ENCODE results near the gene BPIFB2. TPM values are rescaled to one million over a fixed set of nuclear protein-coding genes. Genes with fewer than 3 reads are reported as not detected.
"Not testable (repeated sequence)": the region's sequence is repeated elsewhere in the genome, so short reads cannot be mapped to it uniquely, and the experiment has no call there.

BPIFB2 gene
- polyA plus RNA-seq, 2 donors: 0.08 to 0.85 TPM

DNA sequence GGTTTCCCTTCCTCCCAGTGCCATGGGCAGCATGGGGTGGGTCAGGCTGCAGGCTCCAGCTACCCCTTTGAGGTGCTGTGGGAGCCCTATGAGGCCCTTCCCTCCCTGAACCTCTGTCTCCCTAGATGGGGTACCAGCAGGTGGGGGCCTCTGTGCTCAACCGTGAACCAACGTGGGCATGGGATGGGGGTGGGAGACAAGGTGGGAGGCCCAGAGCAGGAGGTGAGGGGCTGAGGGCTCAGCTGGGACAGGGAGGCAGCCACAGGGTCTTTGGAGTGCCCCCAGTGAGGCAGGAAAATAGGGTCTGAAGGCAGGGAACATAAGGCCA, 36.6 kb upstream of the BPIFB2 start:
- Histone ChIP-seq H3K27ac (ENCODE audit: low read depth in 2 of 2, low read length in 1 of 2) (peak overlapping the region in 1 of 2 donors; percentile 36), H3K36me3 (ENCODE audit: control insufficient read depth in 2 of 2, insufficient read depth in 2 of 2, low read length in 1 of 2) (no peaks in the 10 kb centered on the region), H3K9me3 (ENCODE audit: control insufficient read depth in 2 of 2, insufficient read depth in 1 of 2, low read depth in 1 of 2, low read length in 1 of 2) (peaks cover 0 to 2% of the 10 kb centered on the region in 2 donors), H3K27me3 (ENCODE audit: control insufficient read depth in 1 of 2, insufficient read depth in 2 of 2, low read length in 2 of 2) (no peaks in the 10 kb centered on the region), H3K4me3 (ENCODE audit: low read depth in 1 of 2, low read length in 2 of 2) (no peak overlapping the region), H3K4me1 (ENCODE audit: control insufficient read depth in 2 of 2, insufficient read depth in 2 of 2, low read length in 1 of 2) (peaks cover 3 to 10% of the 10 kb centered on the region in 2 donors)
- WGBS, 2 donors: 89 to 94% methylated on average over 2 of the region's 2 CpGs

DNA sequence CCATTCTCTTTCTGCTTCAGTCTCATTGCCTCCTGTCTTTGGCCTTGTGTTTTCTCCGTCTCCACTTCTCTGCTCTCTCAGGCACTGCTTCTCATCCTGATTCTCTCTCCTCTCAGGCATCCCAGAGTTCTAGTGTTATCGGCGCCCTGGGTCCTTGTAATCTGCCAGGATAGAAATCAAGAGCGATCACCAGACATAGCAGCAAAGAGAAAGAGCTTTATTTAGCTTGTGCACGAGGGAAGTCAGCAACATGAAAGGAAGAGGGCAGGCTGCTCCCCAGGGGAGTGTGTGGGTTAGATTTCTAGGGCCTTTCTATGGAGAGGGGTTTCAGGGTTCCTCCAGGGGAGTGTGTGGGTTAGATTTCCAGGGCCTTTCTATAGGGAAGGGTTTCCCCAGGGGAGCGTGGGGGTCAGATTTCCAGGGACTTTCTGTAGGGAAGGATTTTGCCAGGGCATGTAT, 35.8 kb upstream of the BPIFB2 start:
- Histone ChIP-seq H3K4me1 (ENCODE audit: control insufficient read depth in 2 of 2, insufficient read depth in 2 of 2, low read length in 1 of 2) (peaks cover 3 to 10% of the 10 kb centered on the region in 2 donors), H3K27me3 (ENCODE audit: control insufficient read depth in 1 of 2, insufficient read depth in 2 of 2, low read length in 2 of 2) (no peaks in the 10 kb centered on the region), H3K9me3 (ENCODE audit: control insufficient read depth in 2 of 2, insufficient read depth in 1 of 2, low read depth in 1 of 2, low read length in 1 of 2) (peaks cover 0 to 2% of the 10 kb centered on the region in 2 donors), H3K4me3 (ENCODE audit: low read depth in 1 of 2, low read length in 2 of 2) (no peak overlapping the region), H3K36me3 (ENCODE audit: control insufficient read depth in 2 of 2, insufficient read depth in 2 of 2, low read length in 1 of 2) (no peaks in the 10 kb centered on the region), H3K27ac (ENCODE audit: low read depth in 2 of 2, low read length in 1 of 2) (peak overlapping the region; percentile 32 to 38)
- 52 to 53% methylated on average over 6 of the region's 6 CpGs for WGBS, 2 donors

DNA sequence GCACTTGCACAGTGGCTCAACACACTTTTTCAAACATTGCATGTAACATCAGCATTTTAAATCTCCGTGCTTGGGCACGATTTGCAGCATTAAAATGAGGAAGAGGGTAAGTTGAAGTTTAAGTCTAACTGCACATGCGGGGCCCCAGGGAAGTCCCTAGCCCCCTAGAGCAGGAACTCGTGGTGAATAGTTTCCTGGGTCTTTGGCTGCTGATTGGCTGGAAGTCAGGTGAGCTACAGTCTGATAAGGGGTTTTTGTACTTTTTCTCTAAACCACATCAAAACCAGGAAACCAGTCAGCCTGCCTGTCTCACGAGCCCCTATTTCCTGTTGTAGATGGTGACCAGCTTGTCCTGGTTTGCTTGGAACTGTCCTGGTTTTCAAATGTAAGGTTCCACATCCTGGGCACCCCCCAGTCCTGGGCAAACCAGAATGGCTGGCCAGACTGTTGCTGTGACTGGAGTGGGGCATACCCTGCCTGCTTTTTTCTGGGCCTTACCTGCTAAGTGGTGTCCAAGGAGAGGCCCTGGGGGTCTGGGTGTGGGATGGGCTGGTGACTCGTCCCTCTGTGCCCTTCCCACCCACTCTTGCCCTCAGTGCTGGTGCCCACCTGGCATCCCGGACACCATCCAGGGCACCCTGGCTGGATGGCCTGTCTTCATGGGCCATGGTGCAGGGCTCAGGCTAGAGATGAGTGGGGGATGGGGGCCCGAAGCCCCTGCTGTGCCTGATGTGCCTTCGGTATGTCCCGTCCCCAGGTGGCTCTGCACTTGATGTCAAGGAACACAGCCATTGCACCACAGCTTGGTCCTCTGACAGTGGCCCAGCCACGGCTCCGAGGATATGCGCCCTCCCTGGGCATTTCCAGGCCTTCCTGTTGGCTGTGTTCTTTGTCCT, 35.1 kb upstream of the BPIFB2 start:
- Histone ChIP-seq H3K27ac (ENCODE audit: low read depth in 2 of 2, low read length in 1 of 2) (peak overlapping the region in 1 of 2 donors; percentile 50), H3K4me3 (ENCODE audit: low read depth in 1 of 2, low read length in 2 of 2) (no peak overlapping the region), H3K4me1 (ENCODE audit: control insufficient read depth in 2 of 2, insufficient read depth in 2 of 2, low read length in 1 of 2) (peaks cover 3 to 10% of the 10 kb centered on the region in 2 donors), H3K27me3 (ENCODE audit: control insufficient read depth in 1 of 2, insufficient read depth in 2 of 2, low read length in 2 of 2) (no peaks in the 10 kb centered on the region), H3K36me3 (ENCODE audit: control insufficient read depth in 2 of 2, insufficient read depth in 2 of 2, low read length in 1 of 2) (no peaks in the 10 kb centered on the region), H3K9me3 (ENCODE audit: control insufficient read depth in 2 of 2, insufficient read depth in 1 of 2, low read depth in 1 of 2, low read length in 1 of 2) (peaks cover 0 to 2% of the 10 kb centered on the region in 2 donors)
- WGBS, 2 donors: 64 to 71% methylated on average over 13 of the region's 13 CpGs

DNA sequence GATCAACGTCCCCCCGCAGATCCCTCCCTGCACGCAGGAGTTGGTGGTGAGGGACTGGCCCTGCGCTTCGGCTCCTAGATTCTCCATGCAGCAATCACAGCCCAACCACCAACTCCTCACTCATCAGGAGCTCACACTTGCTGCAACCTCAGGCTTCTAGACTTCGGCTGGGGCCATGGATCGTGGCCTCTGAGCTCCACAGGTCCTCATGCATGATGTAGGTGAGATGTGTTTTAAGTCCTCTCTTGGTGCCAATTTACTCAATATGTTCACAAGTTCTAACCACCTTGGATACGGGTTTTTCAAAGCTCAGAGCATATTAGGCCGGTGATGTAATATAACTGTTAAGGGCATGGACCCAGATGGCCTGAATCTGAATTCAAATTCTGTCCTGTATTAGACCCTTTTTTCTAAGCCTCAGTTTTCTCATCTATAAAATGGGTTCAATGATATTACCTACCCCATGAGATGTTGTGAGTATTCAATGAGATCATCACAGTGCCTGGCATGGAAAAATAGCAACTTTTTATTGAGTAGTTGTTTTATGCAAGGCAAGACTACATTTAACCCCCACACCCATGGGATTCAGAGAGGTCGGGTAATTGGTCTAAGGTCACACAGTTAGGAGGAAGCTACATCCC, 34.3 kb upstream of the BPIFB2 start:
- no peak overlapping the region for H3K27ac ChIP-seq (ENCODE audit: low read depth in 2 of 2, low read length in 1 of 2)
- no peak overlapping the region for H3K4me3 ChIP-seq (ENCODE audit: low read depth in 1 of 2, low read length in 2 of 2)
- no peaks in the 10 kb centered on the region for H3K27me3 ChIP-seq (ENCODE audit: control insufficient read depth in 1 of 2, insufficient read depth in 2 of 2, low read length in 2 of 2)
- 84 to 86% methylated on average over 10 of the region's 10 CpGs for WGBS, 2 donors
- H3K9me3 ChIP-seq (ENCODE audit: control insufficient read depth in 2 of 2, insufficient read depth in 1 of 2, low read depth in 1 of 2, low read length in 1 of 2): peaks cover 0 to 5% of the 10 kb centered on the region in 2 donors
- H3K4me1 ChIP-seq (ENCODE audit: control insufficient read depth in 2 of 2, insufficient read depth in 2 of 2, low read length in 1 of 2): peaks cover 3 to 10% of the 10 kb centered on the region in 2 donors
- no peaks in the 10 kb centered on the region for H3K36me3 ChIP-seq (ENCODE audit: control insufficient read depth in 2 of 2, insufficient read depth in 2 of 2, low read length in 1 of 2)

DNA sequence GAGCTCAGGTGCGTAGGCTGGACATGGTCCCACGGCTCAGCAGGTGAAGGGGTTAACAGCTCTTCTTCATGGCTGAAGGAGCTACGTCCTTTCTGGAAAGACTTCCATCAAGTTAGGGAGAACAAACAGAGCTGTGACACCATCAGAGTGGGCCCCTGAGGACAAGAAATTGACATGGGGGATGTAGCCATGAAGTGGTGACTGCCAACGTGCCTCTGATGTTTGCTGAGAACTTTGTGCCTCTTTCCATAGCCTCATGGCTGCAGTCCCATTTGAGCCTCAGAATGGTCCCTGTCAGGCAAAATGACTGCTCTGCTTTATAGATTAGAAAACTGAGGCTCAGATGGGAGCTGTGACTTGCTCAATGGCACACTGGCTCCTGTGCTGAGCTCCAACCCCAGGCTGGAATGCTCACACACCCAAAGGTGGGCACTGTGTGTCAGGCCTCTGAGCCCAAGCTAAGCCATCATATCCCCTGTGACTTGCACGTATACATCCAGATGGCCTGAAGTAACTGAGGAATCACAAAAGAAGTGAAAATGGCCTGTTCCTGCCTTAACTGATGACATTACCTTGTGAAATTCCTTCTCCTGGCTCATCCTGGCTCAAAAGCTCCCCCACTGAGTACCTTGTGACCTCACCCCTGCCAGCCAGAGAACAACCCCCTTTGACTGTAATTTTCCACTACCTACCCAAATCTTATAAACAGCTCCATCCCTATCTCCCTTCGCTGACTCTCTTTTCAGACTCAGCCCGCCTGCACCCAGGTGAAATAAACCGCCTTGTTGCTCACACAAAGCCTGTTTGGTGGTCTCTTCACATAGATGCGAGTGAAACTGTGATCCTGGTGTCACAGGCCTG, 33.1 kb upstream of the BPIFB2 start:
- H3K27ac ChIP-seq (ENCODE audit: low read depth in 2 of 2, low read length in 1 of 2); H3K36me3 ChIP-seq (ENCODE audit: control insufficient read depth in 2 of 2, insufficient read depth in 2 of 2, low read length in 1 of 2); H3K4me1 ChIP-seq (ENCODE audit: control insufficient read depth in 2 of 2, insufficient read depth in 2 of 2, low read length in 1 of 2); H3K9me3 ChIP-seq (ENCODE audit: control insufficient read depth in 2 of 2, insufficient read depth in 1 of 2, low read depth in 1 of 2, low read length in 1 of 2); H3K4me3 ChIP-seq (ENCODE audit: low read depth in 1 of 2, low read length in 2 of 2); H3K27me3 ChIP-seq (ENCODE audit: control insufficient read depth in 1 of 2, insufficient read depth in 2 of 2, low read length in 2 of 2): not testable (repeated sequence)
- 79 to 83% methylated on average over 9 of the region's 9 CpGs for WGBS, 2 donors

DNA sequence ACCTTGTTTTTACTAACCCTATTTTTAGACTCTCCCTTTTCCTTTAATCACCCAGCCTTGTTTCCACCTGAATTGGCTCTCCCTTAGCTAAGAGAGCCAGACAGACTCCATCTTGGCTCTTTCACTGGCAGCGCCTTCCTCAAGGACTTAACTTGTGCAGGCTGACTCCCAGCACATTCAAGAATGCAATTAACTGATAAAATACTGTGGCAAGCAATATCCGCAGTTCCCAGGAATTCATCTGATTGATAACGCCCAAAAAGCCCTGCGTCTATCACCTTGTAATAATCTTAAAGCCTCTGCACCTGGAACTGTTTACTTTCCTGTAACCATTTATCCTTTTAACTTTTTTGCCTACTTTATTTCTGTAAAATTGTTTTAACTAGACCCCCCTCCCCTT, 32.4 kb upstream of the BPIFB2 start:
- H3K4me1 ChIP-seq (ENCODE audit: control insufficient read depth in 2 of 2, insufficient read depth in 2 of 2, low read length in 1 of 2); H3K36me3 ChIP-seq (ENCODE audit: control insufficient read depth in 2 of 2, insufficient read depth in 2 of 2, low read length in 1 of 2); H3K9me3 ChIP-seq (ENCODE audit: control insufficient read depth in 2 of 2, insufficient read depth in 1 of 2, low read depth in 1 of 2, low read length in 1 of 2); H3K27ac ChIP-seq (ENCODE audit: low read depth in 2 of 2, low read length in 1 of 2); H3K27me3 ChIP-seq (ENCODE audit: control insufficient read depth in 1 of 2, insufficient read depth in 2 of 2, low read length in 2 of 2); H3K4me3 ChIP-seq (ENCODE audit: low read depth in 1 of 2, low read length in 2 of 2): not testable (repeated sequence)
- 59 to 75% methylated on average over 4 of the region's 4 CpGs for WGBS, 2 donors

DNA sequence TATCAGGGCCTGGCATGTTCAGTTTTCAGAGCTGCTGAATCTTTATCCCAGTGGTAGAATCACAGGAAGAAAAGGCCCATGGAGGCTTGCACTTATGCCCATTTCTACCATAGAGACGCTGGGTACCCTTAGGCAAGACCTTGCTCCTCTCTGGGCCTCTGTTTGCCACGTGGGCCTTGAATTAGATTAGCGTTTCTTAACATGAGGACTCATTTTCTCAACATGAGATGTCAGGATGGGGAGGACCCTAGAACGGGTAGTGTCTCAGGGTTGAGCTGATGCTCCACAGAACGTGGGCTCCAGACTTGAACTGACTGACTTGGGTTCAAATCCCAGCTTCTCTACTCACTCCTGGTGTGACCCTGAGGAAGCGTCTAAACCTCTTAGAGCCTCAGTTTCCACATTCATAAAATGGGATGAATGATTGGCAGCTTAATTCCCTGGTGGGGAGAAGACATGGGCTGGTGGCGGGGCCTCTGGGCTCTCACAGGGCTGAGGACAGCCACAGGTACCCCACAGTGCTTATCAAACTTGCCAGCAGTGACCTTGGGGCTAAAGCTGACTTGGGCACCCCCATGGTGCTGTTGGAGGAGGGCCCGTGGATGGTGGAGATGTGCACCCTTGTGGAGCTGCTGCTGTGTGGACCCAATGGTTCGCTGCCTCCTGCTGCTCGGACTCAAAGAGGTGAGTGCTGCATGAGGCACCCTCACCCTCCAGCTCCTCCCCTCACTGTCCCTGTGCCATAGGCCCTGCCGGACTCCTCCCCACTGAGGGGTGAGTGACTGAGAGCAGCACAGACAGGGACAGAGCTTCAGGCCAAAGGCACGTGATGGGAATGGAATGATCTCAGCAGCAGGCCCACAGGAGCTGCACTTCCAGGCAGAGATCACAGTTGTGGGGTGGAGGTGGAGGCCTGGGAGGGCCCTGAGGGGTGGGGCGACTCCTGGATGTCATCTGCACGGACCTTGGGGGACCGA, 31.5 kb upstream of the BPIFB2 start:
- Histone ChIP-seq H3K4me1 (ENCODE audit: control insufficient read depth in 2 of 2, insufficient read depth in 2 of 2, low read length in 1 of 2) (peaks cover 3 to 5% of the 10 kb centered on the region in 2 donors), H3K9me3 (ENCODE audit: control insufficient read depth in 2 of 2, insufficient read depth in 1 of 2, low read depth in 1 of 2, low read length in 1 of 2) (peaks cover 0 to 5% of the 10 kb centered on the region in 2 donors), H3K27ac (ENCODE audit: low read depth in 2 of 2, low read length in 1 of 2) (no peak overlapping the region), H3K4me3 (ENCODE audit: low read depth in 1 of 2, low read length in 2 of 2) (no peak overlapping the region), H3K36me3 (ENCODE audit: control insufficient read depth in 2 of 2, insufficient read depth in 2 of 2, low read length in 1 of 2) (no peaks in the 10 kb centered on the region), H3K27me3 (ENCODE audit: control insufficient read depth in 1 of 2, insufficient read depth in 2 of 2, low read length in 2 of 2) (no peaks in the 10 kb centered on the region)
- WGBS, 2 donors: 83% methylated on average over 15 of the region's 15 CpGs

DNA sequence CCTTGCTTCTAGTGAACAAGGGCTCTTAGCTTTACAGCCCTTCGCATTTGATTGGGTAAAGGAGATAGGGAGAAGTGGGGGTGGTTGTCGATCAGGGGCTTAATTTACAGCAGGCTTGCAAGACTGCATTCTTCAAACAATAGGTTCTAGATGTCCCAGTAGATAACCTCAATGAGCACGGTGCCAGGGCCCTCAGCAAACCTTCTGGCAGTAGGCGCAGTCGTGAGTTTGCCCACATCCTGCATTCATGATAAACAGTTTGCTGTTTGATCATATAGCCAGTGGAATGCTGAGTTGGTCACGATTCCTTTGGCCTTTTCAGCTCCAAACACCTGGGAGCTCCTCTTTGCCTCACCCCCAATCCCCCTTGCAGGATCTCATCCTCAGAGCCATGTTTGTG, 30.8 kb upstream of the BPIFB2 start:
- 72 to 73% methylated on average over 6 of the region's 6 CpGs for WGBS, 2 donors
- Histone ChIP-seq H3K4me3 (ENCODE audit: low read depth in 1 of 2, low read length in 2 of 2) (no peak overlapping the region), H3K9me3 (ENCODE audit: control insufficient read depth in 2 of 2, insufficient read depth in 1 of 2, low read depth in 1 of 2, low read length in 1 of 2) (peaks cover 0 to 5% of the 10 kb centered on the region in 2 donors), H3K27me3 (ENCODE audit: control insufficient read depth in 1 of 2, insufficient read depth in 2 of 2, low read length in 2 of 2) (no peaks in the 10 kb centered on the region), H3K27ac (ENCODE audit: low read depth in 2 of 2, low read length in 1 of 2) (no peak overlapping the region), H3K4me1 (ENCODE audit: control insufficient read depth in 2 of 2, insufficient read depth in 2 of 2, low read length in 1 of 2) (peaks cover 3 to 4% of the 10 kb centered on the region in 2 donors), H3K36me3 (ENCODE audit: control insufficient read depth in 2 of 2, insufficient read depth in 2 of 2, low read length in 1 of 2) (no peaks in the 10 kb centered on the region)

Measured in esophagus (tissue), 2 donors.